Frontal cortex (tissue), 4 donors: ENCODE measurements around the gene ZNF512B. TPM values are rescaled to one million over a fixed set of nuclear protein-coding genes. Genes with fewer than 3 reads are reported as not detected.
"Not testable (repeated sequence)": the region's sequence is repeated elsewhere in the genome, so short reads cannot be mapped to it uniquely, and the experiment has no call there.

Experiments
- DNase-seq, 2 donors: peaks; one replicate each; pipeline ENCODE4 v3.0.0; 2012; ENCODE audit warnings: low spot score in 2 of 2
- FAIRE-seq: peaks from 2 replicates; lab custom pipeline; 2012; peaks lifted over from hg19 to GRCh38; lab: Jason Lieb, UNC
- total RNA-seq: library from RNA; depleted of rRNA; stranded (reverse); fragments of >200 nt; gene quantifications from one replicate; pipeline ENCODE4 v1.2.3, GENCODE V29; 2014
- donor health status: control.
- donor health status: control.
- donor health status: control.

Gene ZNF512B
- total RNA-seq, 1 donor from 2014 or later = 15.9 TPM

DNA sequence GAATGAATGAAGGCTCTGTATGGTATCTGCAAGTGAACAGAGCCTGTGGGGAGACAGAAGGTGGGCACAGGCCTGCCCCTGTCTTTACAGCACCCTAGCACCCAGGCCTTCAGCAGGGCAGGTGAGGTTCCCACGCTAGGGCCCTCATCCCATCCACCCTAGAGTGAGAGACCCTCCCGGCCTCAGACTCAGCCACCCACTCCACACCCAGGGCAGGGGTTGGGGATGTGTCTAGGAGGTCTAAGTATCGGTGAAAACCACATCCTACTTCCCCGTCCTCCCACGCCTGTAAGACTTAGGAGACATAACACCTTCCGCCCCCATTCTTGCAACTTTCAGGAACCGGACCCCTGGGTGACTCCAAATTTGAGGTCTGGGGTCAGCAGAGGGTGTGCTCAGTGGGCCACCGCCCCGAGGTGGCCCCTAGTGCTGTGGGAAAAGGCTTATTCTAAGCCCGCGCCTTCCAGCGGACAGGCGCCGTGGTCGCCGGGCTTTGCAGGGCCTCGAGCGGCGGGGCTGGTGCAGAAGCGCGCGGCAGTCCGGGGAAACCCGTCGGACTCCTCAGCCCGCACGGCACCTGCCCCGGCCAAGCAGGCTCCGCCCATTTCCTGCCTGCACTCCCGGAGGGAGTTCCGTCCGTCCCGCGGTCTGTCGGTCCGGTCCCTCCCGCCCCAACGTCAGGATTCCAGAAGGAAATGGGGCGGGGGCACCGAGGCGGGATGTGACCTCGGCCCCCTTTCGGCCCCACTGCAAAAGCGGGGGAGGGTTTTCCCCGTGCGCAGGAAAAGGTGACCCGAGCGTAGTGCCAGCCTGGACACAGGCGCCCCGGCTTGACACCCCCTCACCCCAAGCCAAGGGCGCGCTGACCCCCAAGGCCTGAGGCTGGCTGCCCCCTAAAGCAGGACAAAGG lies 8.8 kb upstream of the ZNF512B start:
- FAIRE-seq (no peak), DNase-seq (peak in 1 of 2 donors; percentile 44)

DNA sequence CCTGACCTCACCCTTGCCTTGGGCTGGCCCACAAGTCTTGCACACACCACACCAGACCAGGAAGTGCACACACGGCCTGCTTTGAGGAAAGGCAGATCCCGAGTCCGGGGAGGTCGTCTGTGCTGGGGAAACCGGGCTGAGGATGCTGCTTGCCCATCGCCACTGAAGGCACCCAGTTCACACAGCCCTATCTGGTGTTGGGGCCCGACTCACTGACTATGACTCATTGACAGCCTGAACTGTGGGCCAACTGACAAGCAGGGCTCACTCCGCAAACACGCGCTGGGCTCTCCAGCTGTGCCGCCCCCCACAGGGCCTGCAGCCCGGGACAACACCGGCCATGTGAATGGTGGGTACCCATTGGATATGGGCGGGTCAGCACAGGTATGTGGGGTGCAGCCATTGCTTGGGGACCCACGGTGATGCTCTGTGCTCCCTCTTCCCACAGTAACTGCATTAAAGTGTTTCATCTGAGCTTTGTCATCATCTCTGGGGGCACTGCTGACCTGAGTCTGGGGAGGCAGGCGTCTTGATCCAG lies 8.1 kb upstream of the ZNF512B start:
- FAIRE-seq (no peak), DNase-seq (peak in 1 of 2 donors; percentile 12)

DNA sequence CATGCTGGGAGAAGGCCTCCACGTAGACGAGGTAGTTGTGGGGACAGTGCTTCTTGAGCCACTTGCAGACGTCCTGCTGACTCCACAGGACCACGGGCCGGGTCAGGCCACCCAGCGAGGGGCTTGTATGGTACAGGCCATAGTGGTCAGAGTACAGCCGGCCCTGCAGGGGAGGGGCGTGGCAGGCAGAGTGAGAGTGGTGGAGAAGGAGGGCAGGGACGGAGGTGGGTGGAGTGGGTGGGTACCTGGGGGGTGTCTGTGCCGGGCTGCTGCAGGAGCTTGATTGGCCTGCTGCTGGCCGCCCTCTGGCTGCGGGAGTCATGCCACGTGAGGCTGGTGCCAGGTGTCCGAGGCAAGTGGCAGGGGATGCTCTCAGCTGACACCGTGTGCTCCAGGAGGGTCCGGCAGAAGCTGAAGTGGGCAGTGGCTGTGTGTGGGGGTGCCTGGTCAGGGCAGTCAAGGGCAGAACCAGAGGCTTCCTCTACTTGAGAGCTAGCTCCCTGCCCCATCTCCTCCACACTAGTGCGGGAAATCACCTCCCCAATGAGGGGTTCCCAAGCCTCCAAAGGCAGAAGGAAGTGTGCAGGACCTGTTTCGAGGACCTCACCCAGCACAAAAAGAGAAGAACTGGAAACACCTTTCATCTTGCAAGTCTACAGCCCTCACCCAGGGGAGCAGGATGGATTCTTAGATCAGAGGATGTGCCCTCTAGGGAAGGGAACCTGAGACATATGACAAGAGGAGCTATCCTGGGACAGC lies 7.4 kb upstream of the ZNF512B start:
- DNase-seq = no peak

DNA sequence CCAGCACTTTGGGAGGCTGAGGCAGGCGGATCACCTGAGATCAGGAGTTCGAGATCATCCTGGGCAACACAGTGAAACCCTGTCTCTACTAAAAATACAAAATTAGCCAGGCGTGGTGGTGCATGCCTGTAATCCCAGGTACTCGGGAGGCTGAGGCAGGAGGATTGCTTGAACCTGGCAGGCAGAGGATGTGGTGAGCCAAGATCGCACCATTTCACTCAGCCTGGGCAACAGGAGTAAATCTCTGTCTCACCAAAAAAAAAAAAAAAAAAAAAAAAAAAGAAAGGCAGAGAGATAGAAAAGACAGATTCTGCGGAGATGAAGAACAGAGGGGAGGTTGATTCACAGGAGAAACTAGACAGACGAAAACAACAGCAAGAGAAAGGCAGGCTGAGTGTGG lies 6.8 kb upstream of the ZNF512B start:
- not testable (repeated sequence) for FAIRE-seq

More for the DNA sequence above, 7.4 kb upstream of the ZNF512B start:
- no peak for FAIRE-seq

DNA sequence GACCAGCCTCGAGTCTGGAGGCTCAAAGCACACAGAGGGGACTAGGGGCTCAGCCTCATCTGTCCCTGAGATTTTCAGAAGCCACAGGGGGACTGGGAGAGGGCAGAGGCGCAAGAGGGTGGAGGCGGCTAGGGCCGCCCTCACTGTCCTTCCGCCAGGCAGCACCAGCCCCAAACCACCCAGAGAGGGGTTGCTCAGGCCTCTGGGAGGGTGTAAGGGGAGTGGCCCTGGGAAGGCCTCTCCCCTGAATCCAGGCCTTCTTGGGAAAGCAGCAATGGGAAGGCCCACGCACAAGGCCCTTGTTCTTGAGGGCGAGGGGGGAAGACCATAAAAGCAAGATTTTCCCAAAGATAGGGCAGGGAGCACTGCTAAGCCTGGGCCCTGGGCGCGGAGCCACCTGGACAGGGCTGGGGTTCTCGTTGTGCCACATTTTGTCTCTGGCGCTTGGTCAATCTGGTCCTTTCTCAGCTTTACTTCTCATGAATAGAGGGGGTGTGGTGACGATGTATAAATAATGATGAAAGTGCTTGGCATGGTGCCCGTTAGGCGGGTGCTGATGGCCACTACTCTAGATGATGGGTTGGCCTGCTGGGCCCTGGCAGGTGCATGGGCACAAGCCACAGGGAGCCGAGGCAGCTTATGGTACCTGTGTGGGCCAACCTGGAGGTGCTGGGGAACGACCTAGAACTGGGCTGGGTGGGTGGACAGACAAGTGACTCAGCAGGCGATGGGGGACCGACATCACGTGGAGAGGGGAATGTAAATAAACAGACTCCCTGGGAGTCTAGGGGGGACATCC lies 4.9 kb upstream of the ZNF512B start:
- DNase-seq (peak in 1 of 2 donors; percentile 29), FAIRE-seq (no peak)

More for the DNA sequence above, 6.8 kb upstream of the ZNF512B start:
- not testable (repeated sequence) for DNase-seq

DNA sequence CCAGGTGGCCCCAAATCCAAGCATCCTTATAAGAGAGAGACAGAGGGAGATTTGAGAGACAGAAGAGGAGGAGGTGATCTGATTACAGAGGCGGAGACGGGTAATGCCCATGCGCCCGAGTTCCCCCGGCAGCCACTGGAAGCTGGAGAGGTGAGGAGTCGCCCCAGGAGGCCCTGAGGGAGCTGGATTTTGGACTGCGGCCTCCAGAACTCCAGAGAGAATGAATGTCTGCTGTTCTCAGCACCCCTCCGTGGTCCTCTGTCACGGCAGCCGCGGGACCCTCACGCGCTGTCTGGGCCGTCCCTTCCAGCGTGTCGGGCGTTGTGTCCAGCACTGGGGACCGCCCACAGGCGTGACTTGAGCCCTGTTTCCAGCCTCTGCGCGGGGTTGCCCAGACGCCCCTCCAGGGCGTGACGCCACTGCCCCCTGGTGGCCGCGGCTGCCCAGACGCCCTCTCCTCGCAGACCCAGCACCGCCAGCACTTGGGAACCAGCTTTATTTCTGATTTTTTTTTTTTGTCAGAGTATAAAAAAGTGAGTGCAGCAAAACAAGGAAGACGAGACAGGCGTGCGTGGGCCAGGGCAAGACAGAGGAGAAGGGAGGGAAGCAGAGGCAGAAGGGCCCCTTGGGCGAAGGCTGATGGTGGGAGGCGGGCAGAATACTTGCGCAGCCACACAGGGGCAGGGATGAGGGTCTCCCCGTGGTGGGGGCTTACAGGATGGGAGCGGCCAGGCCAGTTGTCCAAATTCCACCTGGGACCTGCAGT lies 4.1 kb upstream of the ZNF512B start:
- no peak for FAIRE-seq
- peak; percentile 89 to 95 for DNase-seq

DNA sequence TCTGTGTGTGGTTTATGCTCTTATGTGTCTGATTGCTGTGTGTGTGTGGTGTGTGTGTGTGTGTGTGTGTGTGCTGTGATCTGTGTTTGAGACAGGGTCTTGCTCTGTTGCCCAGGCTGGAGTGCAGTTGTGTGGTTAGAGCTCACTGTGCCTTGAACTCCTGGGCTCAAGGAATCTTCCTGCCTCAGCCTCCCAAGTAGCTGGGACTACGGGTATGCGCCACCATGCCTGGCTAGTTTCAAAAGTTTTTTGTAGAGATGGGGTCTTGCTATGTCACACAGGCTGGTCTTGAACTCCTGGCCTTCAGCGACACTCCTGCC lies 3.4 kb upstream of the ZNF512B start:
- FAIRE-seq = no peak
- DNase-seq = no peak

DNA sequence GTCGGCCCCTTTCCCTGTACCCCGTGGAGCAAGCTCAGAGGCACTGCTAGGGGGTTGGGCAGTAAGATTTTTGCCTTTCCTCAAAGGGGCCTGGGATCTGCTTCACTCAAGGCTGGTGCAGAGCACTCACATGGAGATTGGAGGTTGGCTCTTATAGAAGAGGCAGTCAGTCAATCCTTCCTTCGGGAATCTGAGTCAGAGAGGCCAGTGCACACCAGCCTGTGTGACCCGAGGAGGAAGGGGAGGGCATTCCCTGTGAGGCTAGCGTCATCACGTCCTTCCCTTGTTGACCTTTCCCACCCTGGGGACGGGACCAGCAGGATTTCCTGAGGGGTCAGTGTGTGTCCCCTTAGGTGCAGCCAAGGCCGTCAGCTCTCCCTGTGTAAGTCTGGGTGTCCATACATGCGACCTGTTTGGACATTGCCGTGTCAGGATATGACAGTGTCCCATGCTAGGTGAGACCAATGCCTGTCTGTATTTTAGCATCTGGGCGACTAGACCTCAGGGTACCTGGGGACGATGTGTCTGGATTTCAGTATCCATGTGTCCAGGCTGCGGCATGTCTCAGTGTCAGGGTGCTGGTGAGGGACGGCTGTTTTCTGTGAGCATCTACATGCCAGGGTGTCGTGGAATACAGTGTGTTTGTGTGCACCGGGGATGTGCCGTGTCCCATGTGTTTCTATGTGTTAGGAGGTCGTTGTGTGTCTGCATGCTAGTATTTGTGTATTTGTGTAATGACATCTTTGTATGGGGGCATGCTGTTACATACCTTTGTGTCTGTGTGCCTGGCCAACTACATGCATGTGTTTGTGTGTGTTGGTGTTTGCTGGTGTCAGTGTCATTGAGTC lies 2.8 kb upstream of the ZNF512B start:
- DNase-seq (peak in 1 of 2 donors; percentile 28), FAIRE-seq (no peak)

DNA sequence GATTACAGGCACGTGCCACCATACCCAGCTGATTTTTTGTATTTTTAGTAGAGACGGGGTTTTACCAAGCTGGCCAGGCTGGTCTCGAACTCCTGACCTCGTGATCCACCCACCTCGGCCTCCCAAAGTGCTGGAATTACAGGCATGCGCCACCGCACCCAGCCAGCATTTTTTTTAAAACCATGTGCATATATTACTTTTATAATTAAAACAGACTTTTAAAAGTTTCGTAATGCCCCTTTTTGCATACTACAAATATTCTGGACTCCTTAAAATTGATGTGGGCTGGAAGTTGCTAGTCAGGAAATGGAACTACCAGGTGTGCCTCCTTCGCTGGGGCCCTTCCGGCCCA lies 2.2 kb upstream of the ZNF512B start:
- DNase-seq, FAIRE-seq: not testable (repeated sequence)

DNA sequence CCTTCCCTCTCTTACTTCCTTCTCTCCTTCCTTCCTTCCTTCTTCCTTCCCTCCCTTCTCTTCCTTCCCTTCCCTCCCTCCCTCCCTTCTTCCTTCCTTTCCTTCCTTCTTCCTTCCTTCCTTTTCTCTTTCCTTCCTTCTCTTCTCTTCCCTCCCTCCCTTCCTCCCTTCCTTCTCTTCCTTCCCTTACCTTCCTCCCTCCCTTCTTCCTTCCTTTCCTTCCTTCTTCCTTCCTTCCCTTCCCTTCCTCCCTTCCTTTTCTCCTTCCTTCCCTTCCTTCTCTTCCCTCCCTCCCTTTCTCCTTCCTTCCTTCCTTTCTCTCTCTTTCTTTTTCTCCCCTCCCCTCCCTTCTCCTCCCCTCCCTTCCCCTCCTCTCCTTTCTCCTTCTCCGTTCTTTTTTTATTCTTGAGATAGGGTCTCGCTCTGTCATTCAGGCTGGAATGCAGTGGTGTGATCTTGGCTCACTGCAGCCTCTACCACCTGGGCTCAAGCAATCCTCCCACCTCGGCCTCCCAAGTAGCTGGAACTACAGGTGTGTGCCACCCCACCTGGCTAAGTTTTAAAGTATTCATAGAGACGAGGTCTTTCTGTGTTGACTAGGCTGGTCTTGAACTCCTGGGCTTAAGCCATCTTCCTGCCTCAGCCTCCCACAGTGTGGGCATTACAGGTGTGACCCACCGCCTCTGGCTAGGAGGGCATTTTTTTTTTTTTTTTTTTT lies 1.1 kb upstream of the ZNF512B start:
- FAIRE-seq = no peak
- DNase-seq = no peak

DNA sequence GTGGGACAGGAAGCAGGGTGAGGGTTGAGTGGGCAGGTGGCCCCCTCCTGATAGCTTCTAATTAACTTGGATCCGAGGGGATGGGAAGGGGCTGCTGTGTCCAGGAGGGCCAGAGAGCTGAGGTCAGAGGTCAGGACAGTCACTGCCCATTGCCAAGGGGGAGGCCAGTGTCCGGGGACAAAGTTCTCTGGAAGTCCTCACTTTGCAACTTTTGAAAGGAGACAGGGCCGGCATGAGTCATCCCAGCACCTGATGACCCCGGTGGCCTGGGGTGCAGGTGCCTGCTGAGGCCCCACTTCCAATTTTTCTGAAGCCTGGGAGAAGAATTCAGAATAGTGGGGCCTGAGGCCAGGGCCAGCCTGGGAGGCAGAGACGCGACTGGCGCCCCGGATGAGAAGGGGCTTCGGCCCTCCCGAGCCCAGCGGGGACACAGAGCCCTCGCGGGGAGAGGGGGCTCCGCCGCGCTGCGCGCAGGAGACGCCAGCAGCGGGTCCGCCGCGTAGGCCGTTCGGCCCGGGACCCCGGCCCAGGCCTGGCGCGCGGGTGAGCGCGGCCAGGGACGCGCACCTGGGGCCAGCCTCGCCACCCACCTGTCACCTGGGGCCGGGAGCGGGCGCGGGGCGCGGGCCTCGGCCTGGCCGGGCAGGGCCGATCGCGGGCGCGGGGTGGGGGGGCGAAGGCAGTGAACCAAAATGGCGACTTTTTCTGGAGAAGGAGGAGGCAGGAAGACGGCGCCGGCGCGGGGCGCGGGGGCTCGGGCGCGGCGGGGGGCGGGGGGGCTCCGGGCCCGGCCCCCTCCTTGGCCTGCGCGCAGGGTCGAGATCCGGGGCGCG lies 586 bp downstream of the ZNF512B start:
- FAIRE-seq = no peak
- peak in 1 of 2 donors; percentile 67 for DNase-seq

DNA sequence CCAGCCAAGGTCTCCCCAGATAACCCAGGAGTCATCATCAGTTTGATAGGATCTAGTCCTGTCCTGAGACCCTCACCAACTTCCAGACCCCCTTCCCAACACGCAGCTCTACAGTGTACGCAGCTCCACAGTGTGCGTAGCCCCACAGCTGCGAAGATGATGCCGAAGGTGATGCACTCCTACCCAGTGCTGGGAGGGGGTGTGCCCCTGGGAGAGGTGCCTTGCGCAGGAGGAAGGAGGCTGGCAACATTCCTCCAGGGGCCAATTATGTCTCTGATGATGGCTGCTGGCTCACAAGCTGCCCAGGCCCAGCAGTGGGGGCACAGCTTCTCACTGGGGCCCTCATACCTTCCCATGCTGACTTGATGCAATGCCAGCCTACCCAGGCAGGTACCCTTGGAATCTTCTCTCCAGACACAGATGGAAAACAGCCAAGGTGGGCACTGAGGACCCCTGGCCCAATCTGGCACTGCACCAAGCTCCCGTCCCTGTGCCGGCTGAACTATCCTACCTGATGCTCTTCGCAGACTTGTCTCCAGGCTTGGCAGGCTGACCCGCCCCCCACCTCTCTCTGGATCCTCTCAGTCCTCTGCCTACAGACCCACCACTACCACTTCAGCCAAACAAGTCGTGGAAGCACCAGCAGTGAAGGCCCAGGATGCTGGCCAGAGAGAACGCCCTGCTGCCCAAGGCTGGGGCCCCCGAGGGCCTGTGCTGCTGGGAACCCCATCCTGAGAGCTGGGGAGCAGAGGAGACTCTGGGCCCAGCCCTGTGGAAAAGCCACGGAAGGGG lies 1.4 kb downstream of the ZNF512B start:
- FAIRE-seq = no peak
- no peak for DNase-seq

DNA sequence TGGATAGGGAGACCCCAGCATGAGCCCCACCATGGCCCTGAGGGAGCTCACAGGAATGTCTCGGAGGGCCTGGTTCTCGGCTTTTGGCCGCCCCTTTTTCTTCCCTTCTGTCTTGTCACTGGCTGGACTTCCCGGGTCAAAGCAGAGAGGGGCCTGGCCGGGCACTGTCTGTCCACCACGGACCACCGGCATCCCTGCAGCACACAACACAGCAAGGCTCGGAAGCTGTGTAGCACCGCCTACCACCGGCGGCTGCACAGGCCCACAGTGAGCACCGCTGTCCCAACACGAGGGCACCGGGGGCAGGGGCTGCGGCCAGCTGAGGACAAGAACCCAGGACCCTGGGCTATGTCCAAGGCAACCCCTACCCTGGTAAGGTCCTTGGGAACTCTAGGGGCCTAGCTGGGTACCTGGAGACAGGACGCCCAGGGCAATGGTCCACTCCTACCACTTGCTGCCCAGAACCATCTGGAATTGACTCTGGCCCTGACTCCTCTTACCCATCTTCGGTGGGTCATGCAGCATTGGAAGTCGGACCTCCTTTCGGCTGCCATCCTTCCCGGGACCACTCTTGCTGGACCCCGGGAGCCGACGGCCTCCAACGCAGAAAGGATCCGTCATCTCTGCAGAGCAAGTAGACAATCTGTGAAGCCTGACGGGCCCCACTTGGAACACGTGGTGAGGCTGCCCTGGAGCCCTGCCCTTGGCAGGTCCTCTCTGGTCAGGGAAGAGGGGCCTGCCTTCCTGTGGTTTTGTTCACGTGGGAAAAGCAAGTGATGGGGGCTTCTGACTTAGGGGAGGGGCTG lies 2.2 kb downstream of the ZNF512B start:
- FAIRE-seq (no peak), DNase-seq (no peak)

DNA sequence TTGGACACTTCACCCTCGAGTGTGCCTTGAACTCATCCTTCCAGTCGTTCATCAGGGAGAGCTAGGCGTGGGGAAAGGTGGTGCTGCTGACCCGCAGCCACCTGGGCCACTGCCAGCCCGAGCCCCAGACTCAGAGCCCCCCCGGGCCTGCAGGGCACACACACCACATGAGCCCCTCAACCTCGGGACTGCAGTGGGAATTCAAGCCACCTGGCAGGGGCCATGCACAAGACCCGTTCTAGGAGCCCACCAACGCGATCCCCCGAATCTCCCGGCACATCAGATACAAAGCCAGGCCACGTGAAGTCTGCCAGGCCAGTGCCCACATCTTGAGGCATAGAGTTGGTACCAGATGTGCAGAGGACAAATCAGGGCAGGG lies 2.8 kb downstream of the ZNF512B start:
- DNase-seq (no peak), FAIRE-seq (no peak)

DNA sequence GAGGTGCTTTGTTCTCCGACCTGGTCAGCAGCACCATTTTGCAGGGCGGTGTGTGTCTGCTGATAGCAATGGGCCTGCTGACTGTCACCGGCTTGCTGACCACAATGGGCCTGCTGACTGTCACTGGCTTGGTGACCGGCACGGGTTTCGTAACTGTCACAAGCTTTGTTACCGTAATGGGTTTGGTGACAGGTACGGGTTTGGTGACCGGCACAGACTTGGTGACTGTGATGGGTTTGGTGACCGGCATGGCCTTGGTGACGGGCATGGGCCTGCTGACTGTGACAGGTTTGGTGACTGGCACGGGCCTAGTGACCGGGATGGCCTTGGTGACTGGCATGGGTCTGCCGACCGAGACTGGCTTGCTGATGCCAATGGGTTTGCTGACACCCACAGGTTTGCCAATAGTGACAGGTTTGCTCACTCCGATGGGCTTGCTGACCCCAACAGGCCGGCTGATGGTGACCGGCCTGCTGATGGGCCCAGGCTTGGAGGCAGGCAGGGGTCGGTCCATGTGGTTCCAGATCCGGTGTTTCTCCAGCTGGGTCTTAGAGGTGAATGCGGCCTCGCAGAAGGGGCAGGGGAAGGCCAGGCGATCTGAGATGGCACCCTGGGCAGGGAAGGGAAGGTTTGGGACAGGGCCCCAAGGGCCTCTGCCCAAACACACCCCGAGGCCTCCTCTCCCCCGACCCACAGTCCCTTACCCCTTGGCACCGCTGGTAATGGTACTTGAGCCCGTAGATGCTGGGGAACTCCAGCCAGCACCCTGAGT lies 3.4 kb downstream of the ZNF512B start:
- FAIRE-seq = no peak
- DNase-seq = no peak
